GM12872 (cell line): Measurements from ENCODE around the gene MYH7.

ENCODE experiments used
- CTCF ChIP-seq: IDR thresholded peaks from 3 replicates; pipeline ENCODE4 v1.5.1; 2011; ENCODE audit warnings: low read depth, mild to moderate bottlenecking, low read length, moderate library complexity; ENCODE audit not compliant: insufficient read depth

MYH7 gene

GRCh38 chr14:23399591-23399990 is 35.9 kb downstream of the MYH7 start:
- no peak for TF ChIP-seq CTCF

GRCh38 chr14:23399136-23399535 is 36.3 kb downstream of the MYH7 start:
- TF ChIP-seq CTCF: no peak

DNA sequence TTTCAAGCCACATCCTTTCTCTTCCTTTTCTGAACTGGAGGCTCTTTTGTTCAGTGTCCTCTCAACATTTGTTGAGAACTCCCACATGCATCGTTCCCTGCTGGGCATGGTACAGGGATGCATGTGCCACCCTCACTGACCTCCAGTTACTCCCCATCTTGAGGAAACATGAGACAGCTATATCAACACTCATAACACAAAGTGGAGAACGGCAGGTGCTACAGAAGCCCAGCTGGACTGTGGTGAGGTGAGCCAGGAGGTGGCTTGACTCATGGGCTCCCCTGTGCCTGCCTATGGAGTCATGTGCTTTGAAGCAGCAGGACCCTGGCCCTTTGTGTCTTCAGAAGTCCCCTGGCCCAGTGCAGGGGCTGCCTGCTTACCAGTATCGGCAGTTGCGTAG is 37.1 kb downstream of the MYH7 start:
- TF ChIP-seq CTCF: no peak

- TF ChIP-seq CTCF: no peak
These were observed 38.6 kb downstream of the MYH7 start for GRCh38 chr14:23396781-23397407.

GRCh38 chr14:23396126-23396525 is 39.3 kb downstream of the MYH7 start:
- TF ChIP-seq CTCF: no peak

DNA sequence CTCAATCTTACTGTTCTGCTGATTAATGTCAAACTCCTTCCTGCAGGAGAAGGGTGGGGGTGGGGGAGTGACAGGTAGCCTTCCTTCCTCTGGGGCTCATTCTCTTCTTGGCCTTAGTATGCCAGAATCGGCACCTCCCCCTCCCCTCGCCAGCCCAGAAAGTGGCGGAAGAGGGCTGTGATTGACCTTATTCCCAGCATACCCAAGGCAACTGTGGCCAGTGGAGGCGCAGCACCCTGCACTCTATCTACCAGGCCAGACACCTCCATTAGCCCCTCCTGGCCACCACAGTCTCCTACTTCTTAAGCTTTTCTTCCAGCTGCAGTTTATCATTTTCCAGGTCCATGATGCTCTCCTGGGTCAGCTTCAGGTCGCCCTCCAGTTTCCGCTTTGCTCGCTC is 42.8 kb downstream of the MYH7 start:
- no peak for TF ChIP-seq CTCF

DNA sequence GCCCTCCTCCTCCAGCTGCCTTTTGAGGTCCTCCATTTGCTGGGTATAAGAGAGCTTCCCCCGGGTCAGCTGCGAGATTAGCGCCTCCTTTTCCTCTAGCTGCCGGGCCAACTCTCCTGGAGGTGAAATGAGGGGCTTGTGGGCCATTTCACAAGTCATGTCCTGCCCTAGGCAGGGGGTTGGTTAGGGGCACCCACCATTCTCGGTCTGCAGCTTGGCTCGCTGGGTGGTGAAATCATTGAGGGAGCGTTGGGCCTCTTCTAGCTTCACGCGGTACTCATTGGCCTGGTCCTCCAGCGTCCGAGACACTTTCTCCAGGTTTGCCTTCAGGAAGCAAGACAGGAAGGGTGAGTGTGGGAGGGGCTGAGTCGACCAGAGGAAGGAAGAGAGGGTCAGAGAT is 46.1 kb downstream of the MYH7 start:
- TF ChIP-seq CTCF: no peak
